ENCODE data around the gene SPAST. TPM values are rescaled to one million over a fixed set of nuclear protein-coding genes. Genes with fewer than 3 reads are reported as not detected.
"Not testable (repeated sequence)": the region's sequence is repeated elsewhere in the genome, so short reads cannot be mapped to it uniquely, and the experiment has no call there.

The SPAST gene
- total RNA-seq, 1 donor from 2014 or later = 18.1 TPM

DNA sequence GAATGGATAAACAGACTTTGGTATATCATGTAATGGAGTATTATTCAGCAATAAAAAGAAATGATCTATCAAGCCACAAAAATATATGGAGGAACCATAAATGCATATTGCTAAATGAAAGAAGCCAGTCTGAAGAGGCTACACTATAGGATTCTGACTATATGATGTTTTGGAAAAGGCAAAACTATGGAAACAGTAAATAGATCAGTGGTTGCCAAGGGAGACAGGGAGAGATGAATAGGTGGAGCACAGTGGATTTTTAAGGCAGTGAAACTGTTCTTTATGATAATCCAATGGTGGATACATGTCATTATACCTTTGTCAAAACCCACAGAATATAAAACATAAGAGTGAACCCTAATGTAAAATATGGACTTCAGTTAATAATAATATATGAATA is 61.3 kb downstream of the SPAST start:
- no peak for DNase-seq (ENCODE audit: low spot score)

DNA sequence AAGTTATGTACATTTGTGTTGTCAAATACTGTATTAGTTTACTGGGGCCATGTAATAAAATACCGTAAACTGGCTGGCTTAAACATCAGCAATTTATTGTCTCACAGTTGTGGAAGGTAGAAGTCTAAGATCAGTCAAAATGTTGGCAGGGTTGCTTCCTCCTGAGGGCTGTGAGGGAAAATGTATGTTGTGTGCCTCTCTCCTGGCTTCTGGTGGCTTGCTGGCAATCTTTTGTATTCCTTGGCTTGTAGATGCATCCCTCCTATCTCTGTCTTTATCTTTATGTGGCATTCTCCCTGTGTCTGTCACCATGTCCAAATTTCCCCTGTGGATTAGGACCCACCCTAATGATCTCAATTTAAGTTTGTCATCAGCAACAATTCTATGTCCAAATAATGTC is 65.3 kb downstream of the SPAST start:
- DNase-seq (ENCODE audit: low spot score) = no peak

DNA sequence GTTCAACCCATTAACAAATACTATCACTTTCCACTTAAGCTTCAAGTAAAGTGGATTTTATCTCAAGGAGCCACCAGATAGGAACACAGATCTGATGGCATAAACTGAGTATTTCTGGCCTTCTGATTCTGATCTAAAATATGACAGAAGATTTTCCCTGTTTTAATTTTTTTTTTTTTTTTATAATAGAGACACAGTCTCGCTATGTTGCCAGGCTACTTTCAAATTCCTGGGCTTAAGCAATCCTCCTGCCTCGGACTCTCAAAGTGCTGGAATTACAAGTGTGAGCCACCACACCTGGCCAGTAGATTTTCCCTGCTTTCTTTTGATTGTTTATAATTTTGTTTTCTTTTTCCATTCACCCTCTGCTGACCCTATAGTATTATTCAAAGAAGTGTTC is 65.7 kb downstream of the SPAST start:
- DNase-seq (ENCODE audit: low spot score) = no peak

- DNase-seq (ENCODE audit: low spot score) = no peak
These were observed 72.1 kb downstream of the SPAST start for GRCh38 chr2:32135409-32135808.

- no peak for DNase-seq (ENCODE audit: low spot score)
These were observed 72.7 kb downstream of the SPAST start for GRCh38 chr2:32136097-32136496.

- not testable (repeated sequence) for DNase-seq (ENCODE audit: low spot score)
These were observed 88.2 kb downstream of the SPAST start for GRCh38 chr2:32151544-32151943.

DNA sequence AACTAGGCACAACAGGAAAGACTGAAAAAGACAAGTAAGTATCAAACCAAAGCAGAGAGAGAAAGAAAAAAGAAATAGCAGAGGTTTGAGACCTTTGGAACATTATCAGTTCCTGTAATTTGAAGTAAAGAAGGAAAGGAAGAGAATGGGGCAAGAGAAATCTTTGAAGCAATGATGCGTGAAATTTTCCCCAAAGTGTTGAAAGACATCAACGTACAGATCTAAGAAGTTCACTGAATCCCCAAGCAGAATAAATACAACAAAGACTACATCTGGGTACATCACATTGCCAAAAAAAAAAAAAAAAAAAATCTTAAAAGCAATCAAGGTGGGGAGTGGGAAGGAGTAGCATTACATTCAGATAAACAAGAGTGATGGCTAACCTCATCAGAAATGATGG is 96.3 kb downstream of the SPAST start:
- DNase-seq (ENCODE audit: low spot score) = no peak

DNA sequence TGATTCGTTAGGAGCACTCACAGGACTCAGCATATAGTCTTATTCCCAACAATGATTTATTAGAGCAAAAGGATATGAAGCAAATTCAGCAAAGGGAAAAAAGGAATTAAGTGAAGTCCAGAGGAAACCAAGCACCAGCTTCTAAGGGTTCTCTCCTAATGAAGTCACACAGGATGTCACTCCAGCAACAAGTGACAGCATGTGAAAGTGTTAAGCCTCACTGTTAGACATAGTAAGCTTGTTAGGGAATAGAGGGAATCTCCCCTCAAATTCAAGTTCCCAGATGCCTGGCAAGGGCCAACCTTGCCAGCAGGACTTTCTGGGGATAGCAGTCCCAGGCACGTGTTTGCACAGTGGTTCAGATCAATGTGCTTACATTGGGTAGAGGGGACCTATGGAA is 97.9 kb downstream of the SPAST start:
- no peak for DNase-seq (ENCODE audit: low spot score)

DNA sequence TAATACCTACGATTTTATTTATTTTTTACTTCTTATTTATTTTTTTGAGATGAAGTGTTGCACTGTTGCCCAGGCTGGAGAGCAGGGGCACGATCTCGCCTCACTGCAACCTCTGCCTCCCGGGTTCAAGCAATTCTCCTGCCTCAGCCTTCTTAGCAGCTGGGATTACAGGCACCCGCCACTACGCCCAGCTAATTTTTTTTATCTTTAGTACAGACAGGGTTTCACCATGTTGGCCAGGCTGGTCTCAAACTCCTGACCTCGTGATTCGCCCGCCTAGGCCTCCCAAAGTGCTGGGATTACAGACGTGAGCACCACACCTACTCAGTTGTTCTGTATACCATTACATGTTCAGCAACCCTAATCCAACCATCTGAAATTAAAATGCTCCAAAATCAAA is 100.9 kb downstream of the SPAST start:
- DNase-seq (ENCODE audit: low spot score) = not testable (repeated sequence)

GRCh38 chr2:32165027-32165347 is 101.6 kb downstream of the SPAST start:
- DNase-seq (ENCODE audit: low spot score) = not testable (repeated sequence)

- DNase-seq (ENCODE audit: low spot score) = no peak
These were observed 102.8 kb downstream of the SPAST start for GRCh38 chr2:32166115-32166574.

GRCh38 chr2:32168513-32168912 is 105.2 kb downstream of the SPAST start:
- no peak for DNase-seq (ENCODE audit: low spot score)

GRCh38 chr2:32172870-32173269 is 109.5 kb downstream of the SPAST start:
- no peak for DNase-seq (ENCODE audit: low spot score)

DNA sequence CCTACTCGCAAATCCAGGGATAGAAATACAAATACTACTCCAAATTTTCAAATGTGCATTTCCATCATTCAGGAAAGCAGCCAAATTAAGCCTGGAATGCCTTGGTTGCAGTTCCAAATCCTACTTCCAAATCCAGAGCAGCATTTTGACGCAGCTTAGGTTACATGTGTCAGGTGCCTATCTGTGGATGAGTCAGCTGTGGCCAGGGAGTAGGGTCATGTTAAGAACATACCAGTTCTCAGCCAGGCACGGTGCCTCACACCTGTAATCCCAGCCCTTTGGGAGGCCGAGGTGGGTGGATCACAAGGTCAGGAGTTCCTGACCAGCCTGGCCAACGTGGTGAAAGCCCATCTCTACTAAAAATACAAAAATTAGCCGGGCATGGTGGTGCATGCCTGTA is 119.3 kb downstream of the SPAST start:
- DNase-seq (ENCODE audit: low spot score) = no peak

DNA sequence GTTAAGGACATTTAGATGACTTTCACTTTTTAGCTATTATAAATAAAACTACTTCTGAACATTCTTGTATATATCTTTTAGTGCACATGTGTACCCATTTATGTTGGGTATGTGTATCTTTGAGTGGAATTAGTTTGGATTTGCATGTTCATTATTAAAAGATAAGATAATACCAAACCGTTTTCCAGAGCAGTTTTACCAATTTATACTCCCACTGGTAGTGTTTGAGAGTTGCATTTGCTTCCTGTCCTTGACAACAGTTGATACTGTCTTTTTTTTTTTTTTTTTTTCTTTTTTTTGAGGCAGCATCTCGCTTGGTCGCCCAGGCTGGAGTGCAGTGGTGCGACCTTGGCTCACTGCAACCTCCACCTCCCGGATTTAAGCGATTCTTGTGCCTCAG is 125.7 kb downstream of the SPAST start:
- no peak for DNase-seq (ENCODE audit: low spot score)

- DNase-seq (ENCODE audit: low spot score) = no peak
These were observed 129.1 kb downstream of the SPAST start for GRCh38 chr2:32192418-32192817.

- DNase-seq (ENCODE audit: low spot score) = no peak
These were observed 137.5 kb downstream of the SPAST start for GRCh38 chr2:32200814-32201213.

DNA sequence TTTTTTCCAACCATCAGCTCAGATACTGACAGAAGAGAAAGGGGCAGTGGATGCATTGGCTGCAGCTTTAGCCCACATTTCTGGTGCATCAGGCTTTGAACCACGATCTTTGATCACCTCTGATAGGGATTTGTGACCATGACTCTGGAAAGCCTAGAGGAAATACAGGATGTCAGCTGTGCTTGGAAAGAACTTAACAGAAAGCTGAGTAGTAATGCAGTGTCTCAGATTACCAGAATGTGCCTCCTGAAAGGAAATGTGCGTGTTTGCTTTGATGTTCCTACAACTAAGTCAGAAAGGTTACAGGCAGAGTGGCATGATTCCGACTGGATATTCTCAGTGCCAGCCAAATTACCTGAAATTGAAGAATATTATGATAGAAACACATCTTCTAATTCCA is 140.1 kb downstream of the SPAST start:
- DNase-seq (ENCODE audit: low spot score) = not testable (repeated sequence)

Other genes starting within 250 kb of the SPAST start
- gene MEMO1, start 52.5 kb upstream of the SPAST start, total RNA-seq = 31.5 TPM
- gene DPY30, start 23.8 kb upstream of the SPAST start, total RNA-seq = 65.1 TPM
- 21.7 TPM for gene SLC30A6, start 102.3 kb downstream of the SPAST start, total RNA-seq
- 1.9 TPM for gene NLRC4, start 201.3 kb downstream of the SPAST start, total RNA-seq
- 61.5 TPM for gene YIPF4, start 214.3 kb downstream of the SPAST start, total RNA-seq

Measured in mucosa of gallbladder (tissue), 1 donor.